ENCODE measurements around the gene SORBS2.
"Not testable (repeated sequence)": the region's sequence is repeated elsewhere in the genome, so short reads cannot be mapped to it uniquely, and the experiment has no call there.

SORBS2 gene

GRCh38 chr4:185580699-185581098 is 231.3 kb downstream of the SORBS2 start:
- DNase-seq: no peak

GRCh38 chr4:185578284-185578683 is 233.7 kb downstream of the SORBS2 start:
- no peak for DNase-seq

GRCh38 chr4:185576962-185577950 is 234.7 kb downstream of the SORBS2 start:
- no peak for DNase-seq

- DNase-seq: no peak
Measured at GRCh38 chr4:185576314-185576961, 235.6 kb downstream of the SORBS2 start.

- no peak for DNase-seq
Measured at GRCh38 chr4:185573651-185574199, 238.3 kb downstream of the SORBS2 start.

- DNase-seq: no peak
Measured at GRCh38 chr4:185570727-185571126, 241.3 kb downstream of the SORBS2 start.

- no peak for DNase-seq
Measured at GRCh38 chr4:185567381-185568376, 244.3 kb downstream of the SORBS2 start.

- DNase-seq: no peak
Measured at GRCh38 chr4:185566972-185567371, 245.0 kb downstream of the SORBS2 start.

- no peak for DNase-seq
Measured at GRCh38 chr4:185566425-185566824, 245.6 kb downstream of the SORBS2 start.

GRCh38 chr4:185565696-185566095 is 246.3 kb downstream of the SORBS2 start:
- DNase-seq: no peak

- no peak for DNase-seq
Measured at GRCh38 chr4:185564349-185564748, 247.6 kb downstream of the SORBS2 start.

- no peak for DNase-seq
Measured at GRCh38 chr4:185562531-185562930, 249.5 kb downstream of the SORBS2 start.

- no peak for DNase-seq
Measured at GRCh38 chr4:185560316-185560715, 251.7 kb downstream of the SORBS2 start.

GRCh38 chr4:185559915-185560281 is 252.1 kb downstream of the SORBS2 start:
- no peak for DNase-seq

GRCh38 chr4:185559251-185559914 is 252.6 kb downstream of the SORBS2 start:
- not testable (repeated sequence) for DNase-seq

- DNase-seq: no peak
Measured at GRCh38 chr4:185554365-185555126, 257.4 kb downstream of the SORBS2 start.

- DNase-seq: no peak
Measured at GRCh38 chr4:185552254-185552653, 259.7 kb downstream of the SORBS2 start.

- no peak for DNase-seq
Measured at GRCh38 chr4:185550933-185551332, 261.1 kb downstream of the SORBS2 start.

- DNase-seq: no peak
Measured at GRCh38 chr4:185549095-185549639, 262.8 kb downstream of the SORBS2 start.

GRCh38 chr4:185548587-185548986 is 263.4 kb downstream of the SORBS2 start:
- no peak for DNase-seq

GRCh38 chr4:185546335-185546734 is 265.7 kb downstream of the SORBS2 start:
- no peak for DNase-seq

Measured in effector CD4-positive, alpha-beta T cell (primary cell).